Measurements from ENCODE around the gene HELZ. TPM values are rescaled to one million over a fixed set of nuclear protein-coding genes. Genes with fewer than 3 reads are reported as not detected.
A peak's percentile ranks its signal among the peaks of the same experiment; 100 is the strongest.

Gene HELZ
- polyA plus RNA-seq, 1 experiment, result 8.4 TPM

DNA sequence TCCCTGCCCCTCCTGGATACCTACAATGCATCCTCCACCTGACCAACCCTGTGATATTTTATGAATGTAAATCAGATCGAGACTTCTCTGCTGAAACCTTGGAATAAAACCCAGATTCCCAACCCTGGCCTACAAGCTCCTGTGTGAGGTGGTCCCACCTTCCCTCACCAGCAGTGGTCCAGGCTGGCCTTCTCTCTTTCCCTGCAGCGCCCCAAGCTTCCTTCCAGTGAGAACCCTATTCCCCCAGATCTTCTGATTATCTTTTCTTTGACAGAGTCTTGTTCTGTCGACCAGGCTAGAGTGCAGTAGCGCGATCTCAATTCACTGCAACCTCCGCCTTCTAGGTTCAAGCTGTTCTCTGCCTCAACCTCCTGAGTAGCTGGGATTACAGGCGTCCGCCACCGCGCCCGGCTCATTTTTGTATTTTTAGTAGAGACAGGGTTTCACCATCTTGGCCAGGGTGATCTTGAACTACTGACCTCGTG lies 2.5 kb upstream of the HELZ start:
- TF ChIP-seq, protein P1, sequence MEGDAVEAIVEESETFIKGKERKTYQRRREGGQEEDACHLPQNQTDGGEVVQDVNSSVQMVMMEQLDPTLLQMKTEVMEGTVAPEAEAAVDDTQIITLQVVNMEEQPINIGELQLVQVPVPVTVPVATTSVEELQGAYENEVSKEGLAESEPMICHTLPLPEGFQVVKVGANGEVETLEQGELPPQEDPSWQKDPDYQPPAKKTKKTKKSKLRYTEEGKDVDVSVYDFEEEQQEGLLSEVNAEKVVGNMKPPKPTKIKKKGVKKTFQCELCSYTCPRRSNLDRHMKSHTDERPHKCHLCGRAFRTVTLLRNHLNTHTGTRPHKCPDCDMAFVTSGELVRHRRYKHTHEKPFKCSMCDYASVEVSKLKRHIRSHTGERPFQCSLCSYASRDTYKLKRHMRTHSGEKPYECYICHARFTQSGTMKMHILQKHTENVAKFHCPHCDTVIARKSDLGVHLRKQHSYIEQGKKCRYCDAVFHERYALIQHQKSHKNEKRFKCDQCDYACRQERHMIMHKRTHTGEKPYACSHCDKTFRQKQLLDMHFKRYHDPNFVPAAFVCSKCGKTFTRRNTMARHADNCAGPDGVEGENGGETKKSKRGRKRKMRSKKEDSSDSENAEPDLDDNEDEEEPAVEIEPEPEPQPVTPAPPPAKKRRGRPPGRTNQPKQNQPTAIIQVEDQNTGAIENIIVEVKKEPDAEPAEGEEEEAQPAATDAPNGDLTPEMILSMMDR (IDR thresholded peaks at IDR 0.05; ENCODE audit: insufficient read depth, low read depth, low read length), result no peak
- Histone ChIP-seq H3K4me3 (ENCODE audit: low read depth, low read length) (no peak overlapping the region), H3K36me3 (ENCODE audit: control insufficient read depth, insufficient read depth, low read length) (no peaks in the 10 kb centered on the region), H3K27me3 (ENCODE audit: control insufficient read depth, insufficient read depth, low read length) (no peaks in the 10 kb centered on the region)
- POLR2A ChIA-PET, result no interaction called here
- CTCF ChIA-PET, result no interaction called here
- DNase-seq (ENCODE audit: low read depth), result no peak

- ChIA-PET CTCF (no interaction called here), POLR2A (no interaction called here)
- no peaks in the 10 kb centered on the region for H3K36me3 ChIP-seq (ENCODE audit: control insufficient read depth, insufficient read depth, low read length)
- TF ChIP-seq, protein P1 (IDR thresholded peaks at IDR 0.05; ENCODE audit: insufficient read depth, low read depth, low read length), result no peak
- no peaks in the 10 kb centered on the region for H3K27me3 ChIP-seq (ENCODE audit: control insufficient read depth, insufficient read depth, low read length)
- no peak for DNase-seq (ENCODE audit: low read depth)
- H3K4me3 ChIP-seq (ENCODE audit: low read depth, low read length), result no peak overlapping the region
These were observed 1.8 kb upstream of the HELZ start for GRCh38 chr17:67246653-67247415.

DNA sequence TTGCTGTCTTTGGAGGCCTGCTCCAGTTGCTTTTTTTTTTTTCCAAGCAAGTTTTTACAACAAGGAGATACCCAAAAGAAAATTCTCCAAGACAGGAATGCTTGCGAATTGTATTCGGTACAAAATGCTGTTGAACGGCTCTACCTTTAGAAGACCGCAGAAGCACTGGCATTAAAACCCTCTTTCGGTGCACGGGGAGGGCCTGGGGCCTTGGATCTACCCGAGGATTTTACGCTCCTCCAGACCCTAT lies 1.3 kb upstream of the HELZ start:
- TF ChIP-seq, protein P1 (IDR thresholded peaks at IDR 0.05; ENCODE audit: insufficient read depth, low read depth, low read length), result no peak
- H3K4me3 ChIP-seq (ENCODE audit: low read depth, low read length), result peak overlapping the region; percentile 91
- H3K27me3 ChIP-seq (ENCODE audit: control insufficient read depth, insufficient read depth, low read length), result no peaks in the 10 kb centered on the region
- CTCF ChIA-PET, result no interaction called here
- POLR2A ChIA-PET, result no interaction called here
- no peak for DNase-seq (ENCODE audit: low read depth)
- H3K36me3 ChIP-seq (ENCODE audit: control insufficient read depth, insufficient read depth, low read length), result no peaks in the 10 kb centered on the region

DNA sequence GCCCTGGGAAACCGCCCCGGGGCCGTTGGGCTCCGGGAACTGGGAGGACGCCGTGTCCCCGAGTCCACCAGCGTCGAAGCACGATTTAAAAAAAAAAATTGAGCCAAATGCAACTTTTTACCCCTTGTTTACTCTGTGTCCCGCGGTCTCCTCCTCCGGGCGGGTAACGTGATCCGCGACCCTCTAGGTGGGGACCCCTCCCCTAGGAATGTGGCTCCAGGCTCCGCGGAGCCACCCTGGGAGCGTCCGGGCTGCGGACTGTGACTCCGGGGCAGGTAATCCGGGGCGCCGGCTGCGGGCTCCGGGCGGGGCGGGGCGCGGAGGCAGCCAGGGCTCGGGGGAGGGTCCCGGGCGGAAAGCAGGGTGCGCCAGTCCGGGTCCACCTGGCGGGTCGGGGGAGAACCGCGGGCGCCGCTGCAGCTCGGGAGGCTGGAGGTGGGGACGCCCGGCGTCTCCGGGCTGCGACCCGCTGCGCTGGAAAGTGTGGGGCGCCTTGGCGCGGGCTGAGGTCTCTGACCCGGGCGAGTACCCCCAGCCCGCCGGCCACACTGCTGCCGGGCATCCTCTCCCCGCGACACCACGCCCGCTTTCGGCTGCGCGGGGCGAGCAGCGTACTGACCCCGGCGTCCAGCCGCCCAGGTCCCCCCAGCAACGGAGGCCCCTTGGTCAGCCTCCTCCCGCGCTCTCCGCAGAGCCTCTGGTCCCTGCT lies 852 bp upstream of the HELZ start:
- no peaks in the 10 kb centered on the region for H3K36me3 ChIP-seq (ENCODE audit: control insufficient read depth, insufficient read depth, low read length)
- TF ChIP-seq, protein P1 (IDR thresholded peaks at IDR 0.05; ENCODE audit: insufficient read depth, low read depth, low read length), result no peak
- CTCF ChIA-PET, result interaction anchor here (1.1 kb wide), 1 partner anchor 26 kb away, joined by 5 read pairs; no protein-coding TSS in a partner anchor
- no peak for DNase-seq (ENCODE audit: low read depth)
- POLR2A ChIA-PET, result interaction anchor here (0.7 kb wide), 1 partner anchor 471 kb away, joined by 5 read pairs; no protein-coding TSS in a partner anchor
- H3K27me3 ChIP-seq (ENCODE audit: control insufficient read depth, insufficient read depth, low read length), result no peaks in the 10 kb centered on the region
- peak overlapping the region; percentile 91 for H3K4me3 ChIP-seq (ENCODE audit: low read depth, low read length)

GRCh38 chr17:67244431-67245072 lies 444 bp downstream of the HELZ start:
- DNase-seq (ENCODE audit: low read depth), result no peak
- ChIA-PET POLR2A (no interaction called here), CTCF (interaction anchor here (1.1 kb wide), 1 partner anchor 25 kb away, joined by 5 read pairs; no protein-coding TSS in a partner anchor)
- H3K36me3 ChIP-seq (ENCODE audit: control insufficient read depth, insufficient read depth, low read length), result no peaks in the 10 kb centered on the region
- H3K4me3 ChIP-seq (ENCODE audit: low read depth, low read length), result peak overlapping the region; percentile 91
- TF ChIP-seq, protein P1 (IDR thresholded peaks at IDR 0.05; ENCODE audit: insufficient read depth, low read depth, low read length), result no peak
- no peaks in the 10 kb centered on the region for H3K27me3 ChIP-seq (ENCODE audit: control insufficient read depth, insufficient read depth, low read length)
